ENCODE measurements around the gene GPBP1L1. TPM values are rescaled to one million over a fixed set of nuclear protein-coding genes. Genes with fewer than 3 reads are reported as not detected.

Gene GPBP1L1
- total RNA-seq, 1 donor from 2014 or later: 112 TPM

DNA sequence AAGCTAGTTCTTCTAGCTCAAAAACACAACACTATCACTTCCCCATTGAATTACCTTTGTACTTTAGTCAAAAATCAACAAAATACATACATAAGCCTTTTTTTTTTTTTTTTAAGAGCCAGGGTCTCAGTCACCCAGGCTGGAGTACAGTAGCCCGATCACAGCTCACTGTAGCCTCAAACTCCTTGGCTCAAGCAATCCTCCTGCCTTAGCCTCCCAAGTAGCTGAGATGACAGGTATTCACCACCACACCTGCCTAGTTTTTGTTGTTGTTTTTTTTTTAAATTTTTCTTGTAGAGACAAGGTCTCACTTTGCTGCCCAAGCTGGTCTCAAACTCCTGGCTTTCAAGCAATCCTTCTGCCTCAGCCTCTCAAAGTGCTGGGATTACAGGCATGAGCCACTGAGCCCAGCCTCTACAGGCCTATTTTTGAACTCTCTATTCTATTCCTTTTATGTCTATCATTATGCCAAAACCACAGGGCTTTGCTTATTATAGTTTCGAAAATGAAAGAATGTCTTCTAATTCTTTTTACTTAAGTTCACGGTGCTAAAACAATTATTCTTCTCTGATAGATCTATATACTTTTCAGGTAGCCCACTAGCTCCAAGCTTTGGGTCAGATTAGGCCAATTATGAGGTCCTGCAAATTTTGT, 29.6 kb downstream of the GPBP1L1 start:
- Histone ChIP-seq H3K4me3 (ENCODE audit: low read depth, low read length) (no peak overlapping the region), H3K27me3 (ENCODE audit: control insufficient read depth, insufficient read depth, low read length) (no peaks in the 10 kb centered on the region), H3K36me3 (ENCODE audit: control insufficient read depth, insufficient read depth, low read length) (peaks cover 1% of the 10 kb centered on the region)
- TF ChIP-seq, protein P1, sequence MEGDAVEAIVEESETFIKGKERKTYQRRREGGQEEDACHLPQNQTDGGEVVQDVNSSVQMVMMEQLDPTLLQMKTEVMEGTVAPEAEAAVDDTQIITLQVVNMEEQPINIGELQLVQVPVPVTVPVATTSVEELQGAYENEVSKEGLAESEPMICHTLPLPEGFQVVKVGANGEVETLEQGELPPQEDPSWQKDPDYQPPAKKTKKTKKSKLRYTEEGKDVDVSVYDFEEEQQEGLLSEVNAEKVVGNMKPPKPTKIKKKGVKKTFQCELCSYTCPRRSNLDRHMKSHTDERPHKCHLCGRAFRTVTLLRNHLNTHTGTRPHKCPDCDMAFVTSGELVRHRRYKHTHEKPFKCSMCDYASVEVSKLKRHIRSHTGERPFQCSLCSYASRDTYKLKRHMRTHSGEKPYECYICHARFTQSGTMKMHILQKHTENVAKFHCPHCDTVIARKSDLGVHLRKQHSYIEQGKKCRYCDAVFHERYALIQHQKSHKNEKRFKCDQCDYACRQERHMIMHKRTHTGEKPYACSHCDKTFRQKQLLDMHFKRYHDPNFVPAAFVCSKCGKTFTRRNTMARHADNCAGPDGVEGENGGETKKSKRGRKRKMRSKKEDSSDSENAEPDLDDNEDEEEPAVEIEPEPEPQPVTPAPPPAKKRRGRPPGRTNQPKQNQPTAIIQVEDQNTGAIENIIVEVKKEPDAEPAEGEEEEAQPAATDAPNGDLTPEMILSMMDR (IDR thresholded peaks at IDR 0.05; ENCODE audit: insufficient read depth, low read length, poor library complexity, severe bottlenecking): no peak
- DNase-seq (ENCODE audit: low read depth): no peak

- Histone ChIP-seq H3K36me3 (ENCODE audit: control insufficient read depth, insufficient read depth, low read length) (peaks cover 5% of the 10 kb centered on the region), H3K4me3 (ENCODE audit: low read depth, low read length) (no peak overlapping the region), H3K27me3 (ENCODE audit: control insufficient read depth, insufficient read depth, low read length) (no peaks in the 10 kb centered on the region)
- TF ChIP-seq, protein P1 (IDR thresholded peaks at IDR 0.05; ENCODE audit: insufficient read depth, low read length, poor library complexity, severe bottlenecking): no peak
- no peak for DNase-seq (ENCODE audit: low read depth)
Observed at GRCh38 chr1:45654540-45655280, 31.6 kb downstream of the GPBP1L1 start.

DNA sequence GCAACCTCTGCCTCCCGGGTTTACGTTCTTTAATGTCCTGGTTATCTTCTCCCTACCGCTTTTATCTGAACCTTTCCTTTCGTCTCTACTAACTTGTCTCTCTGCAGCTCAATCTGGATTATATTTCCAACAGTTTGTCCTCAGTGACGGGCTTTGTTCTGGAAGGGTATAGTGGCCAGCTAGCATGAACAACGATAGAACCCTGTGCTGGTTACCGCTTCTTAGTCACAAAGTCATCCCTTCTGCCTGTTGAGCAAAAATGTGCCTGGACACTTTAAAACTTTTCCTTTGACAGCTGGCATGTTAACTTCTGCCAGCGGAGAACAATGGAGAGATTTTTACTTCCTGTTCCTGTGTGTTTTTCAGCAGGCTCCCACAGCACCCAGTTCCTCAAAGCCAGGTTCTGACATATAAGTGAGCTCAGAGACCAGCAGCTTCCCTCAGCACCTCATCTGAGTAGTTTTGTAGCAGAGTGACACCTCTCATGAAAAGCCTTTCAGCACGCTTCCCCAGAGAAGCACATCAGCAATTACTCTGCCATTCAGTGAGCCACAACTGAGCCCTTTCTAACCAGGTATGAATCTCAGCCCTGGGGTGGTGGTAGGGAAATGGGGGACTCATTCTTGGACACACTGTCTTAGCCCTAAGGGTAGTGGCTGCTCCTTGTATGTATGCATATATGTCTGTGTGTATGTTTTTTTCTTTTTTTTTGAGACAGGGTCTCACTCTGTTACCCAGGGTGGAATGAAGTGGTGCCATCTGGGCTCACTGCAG, 38.9 kb downstream of the GPBP1L1 start:
- Histone ChIP-seq H3K4me3 (ENCODE audit: low read depth, low read length) (no peak overlapping the region), H3K36me3 (ENCODE audit: control insufficient read depth, insufficient read depth, low read length) (peaks cover 6% of the 10 kb centered on the region), H3K27me3 (ENCODE audit: control insufficient read depth, insufficient read depth, low read length) (no peaks in the 10 kb centered on the region)
- TF ChIP-seq, protein P1 (IDR thresholded peaks at IDR 0.05; ENCODE audit: insufficient read depth, low read length, poor library complexity, severe bottlenecking): no peak
- DNase-seq (ENCODE audit: low read depth): no peak

DNA sequence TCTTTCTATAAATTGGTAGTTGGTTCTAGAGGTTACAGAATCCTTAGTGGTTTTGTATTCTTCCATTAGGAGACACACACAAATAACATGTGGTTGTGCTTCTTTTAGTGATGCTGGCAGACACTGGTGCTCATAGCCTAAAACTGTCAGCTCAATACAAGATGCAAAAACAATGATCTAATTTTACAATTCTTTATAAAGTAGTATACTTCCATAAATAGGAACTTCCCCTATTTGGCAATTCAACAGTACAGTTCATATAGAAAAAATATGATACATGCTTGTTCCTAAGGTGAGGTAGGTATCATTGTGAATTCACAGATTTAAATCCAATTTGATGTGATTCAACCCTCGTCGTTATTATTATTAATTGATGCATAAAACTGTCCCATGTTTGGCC, 41.7 kb downstream of the GPBP1L1 start:
- TF ChIP-seq, protein P1 (IDR thresholded peaks at IDR 0.05; ENCODE audit: insufficient read depth, low read length, poor library complexity, severe bottlenecking): no peak
- Histone ChIP-seq H3K27me3 (ENCODE audit: control insufficient read depth, insufficient read depth, low read length) (no peaks in the 10 kb centered on the region), H3K36me3 (ENCODE audit: control insufficient read depth, insufficient read depth, low read length) (peaks cover 3% of the 10 kb centered on the region), H3K4me3 (ENCODE audit: low read depth, low read length) (no peak overlapping the region)
- no peak for DNase-seq (ENCODE audit: low read depth)

- peak; percentile 4 for DNase-seq (ENCODE audit: low read depth)
- Histone ChIP-seq H3K36me3 (ENCODE audit: control insufficient read depth, insufficient read depth, low read length) (peaks cover 3% of the 10 kb centered on the region), H3K4me3 (ENCODE audit: low read depth, low read length) (no peak overlapping the region), H3K27me3 (ENCODE audit: control insufficient read depth, insufficient read depth, low read length) (no peaks in the 10 kb centered on the region)
- TF ChIP-seq, protein P1 (IDR thresholded peaks at IDR 0.05; ENCODE audit: insufficient read depth, low read length, poor library complexity, severe bottlenecking): peak; percentile 37
Observed at GRCh38 chr1:45643978-45644377, 42.4 kb downstream of the GPBP1L1 start.

All from kidney epithelial cell (primary cell).